ENCODE measurements around the gene GPR89A.
A peak's percentile ranks its signal among the peaks of the same experiment; 100 is the strongest.
"Not testable (repeated sequence)": the region's sequence is repeated elsewhere in the genome, so short reads cannot be mapped to it uniquely, and the experiment has no call there.

Gene GPR89A

DNA sequence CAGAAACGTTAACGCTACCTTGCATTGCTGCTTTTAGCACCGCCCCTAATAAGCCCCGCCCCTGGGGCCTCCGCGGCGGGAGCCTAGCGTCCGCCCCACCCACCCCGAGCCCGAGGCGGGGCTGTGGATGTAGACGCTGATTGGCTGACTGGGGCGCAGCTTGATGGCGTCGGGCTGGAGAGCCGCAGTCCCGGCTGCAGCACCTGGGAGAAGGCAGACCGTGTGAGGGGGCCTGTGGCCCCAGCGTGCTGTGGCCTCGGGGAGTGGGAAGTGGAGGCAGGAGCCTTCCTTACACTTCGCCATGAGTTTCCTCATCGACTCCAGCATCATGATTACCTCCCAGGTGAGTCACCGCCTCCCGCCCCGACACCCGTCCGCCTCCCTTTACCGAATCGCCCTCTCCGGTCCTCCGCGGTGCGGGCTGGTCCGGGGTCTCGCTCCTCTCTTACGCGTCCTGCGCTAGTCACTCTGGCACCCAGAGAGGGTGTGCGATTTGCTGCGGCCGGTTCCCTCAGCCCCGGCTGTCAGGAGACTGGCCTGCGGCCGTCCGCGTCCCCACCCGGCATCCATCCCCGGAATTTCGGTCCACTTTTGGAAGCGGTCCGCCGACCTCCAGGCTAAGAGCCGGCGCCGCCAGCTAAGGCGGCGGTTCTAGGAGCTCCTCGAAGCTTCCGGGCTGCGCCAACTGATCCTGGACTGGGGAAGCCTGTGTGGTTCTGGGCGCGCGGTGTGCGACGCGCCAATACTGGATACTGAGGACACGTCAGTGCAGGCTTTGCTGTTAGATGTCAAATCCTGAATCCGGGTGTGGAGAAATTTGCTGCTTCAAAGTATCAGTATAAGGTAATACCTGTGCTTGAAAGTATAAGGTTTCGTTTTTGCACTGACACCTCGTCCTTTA is at the start of gene GPR89A:
Gene GPR89A, plus strand, starts transcription at position 156 of the 901 bp plus-strand sequence. Its CDS starts 146 bp downstream, at position 302.
- DNase-seq, result peak; percentile 91 to 99 (median 96)
- intact Hi-C loops (cut with DNase I), result not testable (repeated sequence)

DNA sequence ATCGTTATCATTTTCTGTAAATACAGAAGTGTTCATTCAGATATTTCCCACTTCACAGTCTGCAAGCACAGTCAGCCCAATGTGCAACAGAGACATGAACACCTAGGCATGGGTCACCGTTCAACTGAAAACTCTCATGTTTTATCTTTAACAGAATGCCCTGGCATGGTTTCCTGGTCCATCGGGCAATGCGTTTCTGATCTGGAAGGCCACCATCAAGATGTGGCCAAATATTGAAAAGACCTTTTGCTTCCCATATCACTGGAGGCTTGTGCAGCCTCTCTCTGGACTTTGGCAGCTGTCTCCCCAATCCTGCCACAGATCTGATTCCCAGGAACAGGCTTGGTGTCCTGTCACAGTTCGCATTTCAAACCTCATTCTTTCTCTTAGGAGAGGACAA is 21.0 kb upstream of the GPR89A start:
- intact Hi-C loops (cut with DNase I); DNase-seq: not testable (repeated sequence)

DNA sequence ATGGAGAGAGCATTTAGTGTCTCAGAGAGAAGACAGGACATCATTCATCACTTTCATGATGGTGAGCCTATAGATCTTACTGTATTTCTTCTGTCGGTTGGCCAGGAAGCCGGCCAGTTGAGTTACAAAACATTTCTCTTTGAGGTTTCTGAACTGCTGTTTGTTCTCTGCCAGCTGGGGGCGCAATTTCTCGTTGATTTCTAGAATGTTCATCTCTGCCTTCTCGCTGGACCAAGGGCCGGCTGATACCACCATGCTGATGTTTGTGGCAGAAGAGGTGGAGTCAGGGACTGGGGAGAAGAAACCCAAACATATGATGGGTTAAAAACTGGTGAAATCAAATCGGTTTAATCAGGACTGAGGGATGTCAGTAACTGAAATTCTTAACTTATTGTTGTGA is 17.0 kb upstream of the GPR89A start:
- intact Hi-C loops (cut with DNase I), result not testable (repeated sequence)
- peak in 26 of 42 donors; percentile 6 to 70 (median 33) for DNase-seq

DNA sequence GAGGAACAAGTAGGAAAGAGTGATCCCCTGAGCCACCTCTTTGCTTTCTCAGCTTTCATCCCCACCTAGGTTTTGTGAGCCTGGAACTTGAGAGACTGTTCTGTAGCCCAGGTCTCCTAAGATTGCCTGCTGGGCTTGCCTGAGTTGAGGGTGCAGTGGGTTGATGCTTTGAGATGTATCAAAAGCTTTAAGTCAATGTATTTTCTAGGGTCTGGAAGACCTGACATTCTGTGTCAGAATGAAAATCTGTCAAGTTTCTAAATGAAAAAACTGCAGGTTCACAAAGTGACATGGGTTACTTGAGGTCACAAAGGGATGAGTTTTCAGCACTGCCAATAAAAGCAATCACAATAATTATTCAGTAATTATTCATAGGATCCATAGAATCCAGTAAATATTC is 15.4 kb upstream of the GPR89A start:
- DNase-seq; intact Hi-C loops (cut with DNase I): not testable (repeated sequence)

DNA sequence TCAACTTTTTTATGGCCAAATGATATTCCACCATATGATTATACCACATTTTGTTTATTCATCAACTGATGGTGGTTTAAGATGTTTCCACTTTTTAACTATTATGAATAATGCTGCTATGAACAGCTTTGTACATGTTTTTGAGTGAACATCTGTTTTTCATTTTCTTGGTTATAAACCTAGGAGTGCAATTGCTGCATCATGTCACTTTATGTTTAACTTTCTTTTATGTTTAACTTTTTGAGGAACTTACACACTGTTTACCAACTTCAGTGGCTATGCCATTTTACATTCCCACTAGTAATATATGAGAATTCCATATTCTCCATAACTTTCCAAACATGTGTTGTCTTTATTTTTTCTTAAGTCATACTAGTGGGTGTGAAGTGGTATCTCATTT is 12.4 kb upstream of the GPR89A start:
- DNase-seq; intact Hi-C loops (cut with DNase I): not testable (repeated sequence)

DNA sequence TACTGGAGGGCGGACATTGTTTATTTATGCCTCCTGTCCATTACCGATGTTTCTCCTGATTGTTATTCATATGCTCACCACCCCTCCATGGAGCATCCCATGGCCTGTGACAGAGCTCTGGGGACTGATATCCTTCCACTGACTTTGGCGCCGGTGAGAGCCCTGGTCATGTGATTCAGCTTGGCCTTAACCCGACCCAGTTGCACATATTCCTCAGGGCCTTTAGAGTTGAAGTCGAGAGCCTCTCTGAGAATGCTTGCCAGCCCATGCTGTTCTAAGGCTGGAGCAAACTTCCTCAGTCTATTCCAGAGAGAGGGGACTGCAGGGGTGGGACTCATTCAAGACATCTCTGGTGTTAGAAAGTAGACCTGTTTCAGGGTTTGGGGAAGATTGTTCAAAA is 11.6 kb upstream of the GPR89A start:
- intact Hi-C loops (cut with DNase I); DNase-seq: not testable (repeated sequence)

DNA sequence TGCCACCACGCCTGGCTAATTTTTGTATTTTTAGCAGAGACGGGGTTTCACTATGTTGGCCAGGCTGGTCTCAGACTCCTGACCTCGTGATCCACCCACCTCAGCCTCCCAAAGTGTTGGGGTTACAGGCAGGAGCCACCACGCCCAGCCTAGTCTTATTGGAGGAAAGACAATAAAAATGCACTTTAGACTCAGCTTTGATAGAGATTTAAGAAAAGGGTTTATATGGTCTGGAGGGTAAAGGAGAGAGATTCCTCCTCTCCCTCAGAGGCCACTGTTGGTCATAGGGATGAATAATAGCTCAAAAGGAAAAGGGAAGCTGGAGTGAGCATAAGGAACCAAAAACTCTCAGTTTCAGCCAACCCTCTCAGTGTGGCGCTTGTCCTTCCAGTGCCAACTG is 8.4 kb upstream of the GPR89A start:
- intact Hi-C loops (cut with DNase I); DNase-seq: not testable (repeated sequence)

DNA sequence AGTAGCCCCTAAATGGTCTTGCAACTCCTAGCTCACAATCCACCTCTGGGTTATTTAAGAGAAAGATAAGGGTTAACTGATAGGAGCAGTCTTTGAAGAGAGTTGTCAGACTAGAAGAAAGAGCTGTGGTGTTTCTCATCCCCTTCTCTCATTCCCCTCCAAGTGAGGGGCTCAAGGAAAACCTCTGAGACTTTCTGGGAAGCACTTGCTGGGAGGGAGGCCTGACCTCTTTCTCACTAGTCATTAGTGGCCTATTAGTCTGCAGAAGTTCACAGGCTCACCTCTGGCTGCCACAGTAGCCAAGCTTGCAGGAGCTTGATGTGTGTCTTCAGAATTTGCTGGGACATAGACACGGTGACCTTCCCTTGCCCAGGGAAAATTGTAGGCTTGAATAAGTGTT is 6.2 kb upstream of the GPR89A start:
- DNase-seq, result no peak
- intact Hi-C loops (cut with DNase I), result no loop called here

DNA sequence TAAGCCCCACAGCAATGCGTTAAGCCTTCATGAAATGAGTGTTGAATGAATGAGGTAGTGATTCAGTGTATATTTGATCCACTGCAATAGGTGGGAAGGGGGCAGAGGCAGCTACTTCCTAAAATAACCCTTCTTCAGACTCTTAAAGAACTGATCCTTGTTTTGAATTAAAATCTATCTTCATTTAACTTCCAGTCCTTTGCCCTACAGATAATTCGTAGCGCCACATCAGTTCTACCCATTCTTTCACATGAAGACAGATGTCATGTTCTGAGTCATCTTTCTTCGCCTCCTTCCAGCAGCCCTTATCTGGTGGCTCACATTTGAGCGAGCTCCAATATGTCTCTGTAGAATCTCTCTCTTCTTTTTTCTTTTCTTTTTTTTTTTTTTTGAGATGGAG is 948 bp upstream of the GPR89A start:
- not testable (repeated sequence) for DNase-seq

DNA sequence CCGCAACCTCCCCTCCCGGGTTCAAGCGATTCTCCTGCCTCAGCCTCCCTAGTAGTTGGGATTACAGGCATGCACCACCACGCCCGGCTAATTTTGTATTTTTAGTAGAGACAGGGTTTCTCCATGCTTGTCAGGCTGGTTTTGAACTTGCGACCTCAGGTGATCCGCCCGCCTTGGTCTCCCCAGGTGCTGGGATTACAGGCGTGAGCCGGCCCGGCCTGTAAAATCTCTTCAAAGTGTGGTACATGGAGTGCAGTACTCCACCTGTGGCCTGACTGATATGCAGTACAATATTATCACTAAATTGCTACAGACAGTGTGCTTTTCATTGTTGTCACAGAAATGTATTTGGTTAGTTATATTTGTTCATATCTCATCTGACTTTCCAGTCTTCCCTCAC is 499 bp upstream of the GPR89A start:
- peak in 2 of 42 donors; percentile 2 to 19 for DNase-seq
- intact Hi-C loops (cut with DNase I), result not testable (repeated sequence)

More for the DNA sequence above, 948 bp upstream of the GPR89A start:
- intact Hi-C loops (cut with DNase I), result not testable (repeated sequence)

DNA sequence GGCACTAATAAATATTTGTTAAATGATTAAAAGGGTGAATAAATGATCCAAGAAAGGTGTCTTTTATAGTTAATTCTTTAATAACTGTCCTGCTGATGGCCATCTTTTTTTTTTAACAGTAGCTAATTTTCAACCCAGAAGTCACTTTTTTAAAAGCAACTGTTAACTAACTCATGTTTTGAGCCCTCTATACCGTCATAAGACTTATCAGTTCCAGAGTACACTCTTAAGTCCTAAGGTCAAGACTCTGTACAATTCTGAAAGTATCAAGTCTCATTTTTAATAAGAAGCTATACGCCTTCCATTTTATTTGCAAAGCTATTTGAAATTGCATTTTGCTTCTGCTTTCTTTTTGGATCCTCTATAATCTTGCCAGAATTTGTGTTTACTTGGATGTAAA is 3.0 kb downstream of the GPR89A start:
- intact Hi-C loops (cut with DNase I); DNase-seq: not testable (repeated sequence)

DNA sequence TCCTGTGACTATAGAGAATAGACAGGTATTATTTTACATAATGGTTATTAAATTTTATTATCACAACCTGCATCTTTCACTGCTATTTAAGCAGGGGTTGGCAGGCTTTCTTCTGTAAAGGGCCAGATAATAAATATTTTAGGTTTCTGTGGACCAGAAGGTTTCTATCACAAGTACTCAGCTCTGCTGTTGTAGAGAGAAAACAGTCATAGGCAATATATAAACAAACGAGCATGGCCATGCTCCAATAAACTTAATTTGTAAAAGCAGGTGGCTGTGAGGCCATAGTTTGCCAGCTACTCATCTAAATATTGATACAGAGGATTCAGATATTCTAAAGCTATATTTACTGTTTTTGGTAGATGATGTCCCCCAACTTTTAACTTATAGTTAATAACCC is 12.3 kb downstream of the GPR89A start:
- intact Hi-C loops (cut with DNase I); DNase-seq: not testable (repeated sequence)

DNA sequence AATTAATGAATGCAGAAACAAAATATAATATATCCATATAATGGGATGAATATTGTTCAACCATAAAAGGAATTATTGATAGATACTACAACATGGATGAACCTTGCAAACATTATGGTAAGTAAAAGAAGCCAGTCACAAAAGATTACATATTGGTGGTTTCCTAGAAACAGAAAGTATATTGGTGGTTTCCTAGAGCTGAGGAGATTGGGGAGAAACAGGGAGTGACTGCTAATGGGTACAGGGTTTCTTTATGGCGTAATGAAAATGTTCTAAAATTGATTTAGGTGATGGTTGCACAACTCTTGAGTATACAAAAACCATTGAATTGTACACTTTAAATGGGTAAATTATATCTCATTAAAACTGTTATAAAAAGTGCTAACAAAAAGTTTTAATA is 14.4 kb downstream of the GPR89A start:
- intact Hi-C loops (cut with DNase I); DNase-seq: not testable (repeated sequence)

DNA sequence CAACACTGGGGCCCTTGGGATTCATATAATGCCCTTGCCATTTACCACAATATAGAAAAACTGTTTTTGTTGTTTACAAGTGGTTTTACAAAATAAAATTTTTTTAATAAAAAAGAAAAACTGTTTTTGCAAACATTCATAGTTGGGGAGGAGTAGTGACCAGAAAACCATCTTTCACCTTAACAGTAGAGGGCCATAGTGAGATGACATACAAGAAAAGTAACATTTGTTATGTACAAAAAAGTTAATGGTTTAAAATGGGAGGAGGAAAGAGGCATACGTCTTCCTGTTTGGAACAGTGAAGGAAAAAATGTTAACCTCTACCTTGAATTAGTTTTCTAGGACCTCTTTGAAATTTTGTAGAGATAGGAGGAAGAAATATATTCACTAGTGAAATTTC is 28.4 kb downstream of the GPR89A start:
- intact Hi-C loops (cut with DNase I), result not testable (repeated sequence)

DNA sequence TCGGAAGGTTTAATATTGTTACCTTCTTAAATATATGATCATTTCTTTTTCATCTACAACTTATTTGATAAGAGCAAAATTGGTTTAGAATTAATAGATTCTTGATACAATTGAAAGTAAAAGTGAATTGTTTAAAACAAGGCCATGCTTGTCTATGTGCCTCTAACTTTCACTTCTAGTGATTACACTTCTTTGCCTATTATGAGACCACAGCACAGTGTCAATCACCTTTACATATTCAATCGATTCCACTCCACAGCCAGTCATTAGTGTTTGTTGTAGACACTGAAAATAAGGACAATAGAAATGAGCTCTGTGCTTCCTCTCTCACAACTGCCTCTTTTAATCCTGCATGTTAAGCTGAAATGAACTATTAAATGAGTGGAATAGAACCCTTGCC is 34.1 kb downstream of the GPR89A start:
- intact Hi-C loops (cut with DNase I); DNase-seq: not testable (repeated sequence)

More for the DNA sequence above, 28.4 kb downstream of the GPR89A start:
- DNase-seq, result not testable (repeated sequence)

DNA sequence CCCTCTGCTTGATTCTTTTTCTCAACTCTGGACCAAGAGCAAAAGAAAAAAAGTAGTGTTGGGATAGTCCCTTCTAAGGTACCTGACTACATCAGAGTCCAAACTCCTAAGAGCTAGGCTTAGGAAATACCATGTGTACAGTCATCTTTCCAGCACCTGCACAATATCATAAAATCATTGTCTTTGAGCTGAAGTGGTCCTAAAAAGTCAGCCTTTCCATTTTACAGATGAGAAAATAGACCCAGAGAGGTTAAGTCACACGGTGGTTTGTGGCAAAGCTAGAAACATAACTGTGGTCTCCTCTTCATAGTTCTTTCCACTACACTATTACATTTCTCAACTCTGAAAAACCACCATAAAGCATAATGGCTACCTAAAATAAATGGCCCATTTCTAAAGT is 36.2 kb downstream of the GPR89A start:
- intact Hi-C loops (cut with DNase I); DNase-seq: not testable (repeated sequence)

DNA sequence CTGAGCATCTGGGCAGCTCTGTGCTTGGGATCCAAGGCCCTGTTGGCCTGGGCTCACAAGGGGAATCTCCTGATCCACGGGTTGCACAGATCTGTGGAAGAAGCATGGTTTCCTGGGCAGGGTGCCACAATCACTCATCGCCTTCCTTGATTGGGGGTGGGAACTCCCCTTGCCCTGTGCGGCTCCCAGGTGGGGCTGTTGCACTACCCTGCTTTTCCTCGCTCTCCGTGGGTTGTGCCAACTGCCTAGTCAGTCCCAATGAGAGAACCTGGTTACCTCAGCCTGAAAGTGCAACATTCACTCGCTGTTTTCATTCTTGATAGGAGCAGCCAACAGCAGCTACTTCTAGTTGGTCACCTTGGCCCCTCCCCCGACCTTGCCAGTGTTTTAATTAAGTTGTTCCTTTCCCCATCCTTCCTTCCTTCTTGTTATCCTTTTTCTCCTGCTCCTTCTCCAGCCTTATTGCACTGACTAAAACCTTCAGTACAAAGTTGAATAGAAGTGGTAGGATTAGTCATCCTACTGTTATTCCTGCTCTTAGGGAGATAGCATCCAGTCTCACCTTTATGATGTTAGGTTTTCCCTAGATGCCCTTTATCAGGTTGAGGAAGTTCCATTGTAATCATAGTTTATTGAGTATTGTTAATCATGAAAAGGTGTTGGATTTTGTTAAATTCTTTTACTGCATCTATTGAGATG is 48.6 kb downstream of the GPR89A start:
- DNase-seq; intact Hi-C loops (cut with DNase I): not testable (repeated sequence)

DNA sequence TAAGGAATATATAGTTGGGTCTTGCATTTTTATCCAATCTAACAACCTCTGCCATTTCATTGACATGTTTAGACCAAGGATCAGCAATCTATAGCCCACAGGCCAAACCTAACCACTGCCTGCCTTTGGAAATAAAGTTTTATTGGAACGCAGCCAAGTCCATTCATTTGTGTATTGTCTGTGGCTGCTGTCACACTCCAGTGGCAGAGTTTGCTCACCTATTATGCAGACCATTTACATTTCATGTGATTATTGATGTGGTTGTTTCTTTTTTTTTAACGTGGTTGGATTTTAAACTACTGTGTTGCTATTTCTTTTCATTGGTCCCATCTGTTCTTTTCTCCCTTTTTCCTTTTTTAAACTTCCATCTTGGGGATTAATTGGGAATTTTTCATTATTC is 54.7 kb downstream of the GPR89A start:
- DNase-seq; intact Hi-C loops (cut with DNase I): not testable (repeated sequence)

DNA sequence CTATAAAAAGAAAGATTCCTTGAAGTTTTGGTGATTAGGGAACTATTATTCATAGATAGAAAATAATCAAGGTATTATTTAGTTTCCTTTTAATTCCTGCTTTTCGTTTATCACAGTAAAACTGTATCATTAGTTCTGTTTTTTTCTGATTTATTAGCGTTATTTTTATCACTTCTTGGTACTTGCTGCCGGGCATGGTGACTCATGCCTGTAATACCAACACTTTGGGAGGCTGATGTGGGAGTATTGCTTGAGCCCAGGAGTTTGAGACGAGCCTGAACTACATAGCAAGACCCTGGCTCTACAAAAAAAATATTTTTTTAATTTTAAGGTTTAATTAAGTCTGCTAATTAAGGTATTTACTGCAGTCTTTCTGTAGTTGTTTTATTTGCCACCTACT is 57.2 kb downstream of the GPR89A start:
- intact Hi-C loops (cut with DNase I), result not testable (repeated sequence)
- DNase-seq, result peak in 10 of 42 donors; percentile 3 to 68 (median 16)
